HCT116 (cell line): ENCODE measurements around the gene RGS10. TPM values are rescaled to one million over a fixed set of nuclear protein-coding genes. Genes with fewer than 3 reads are reported as not detected.
"Not testable (repeated sequence)": the region's sequence is repeated elsewhere in the genome, so short reads cannot be mapped to it uniquely, and the experiment has no call there.

ENCODE experiments used
- ATAC-seq: fragments of 200-7000 bp; cut with Tn5 transposase; 2 replicates; pipeline ENCODE4 v1.9.1; 2020; ENCODE audit warnings: mild to moderate bottlenecking, moderate library complexity
- BruUV-seq: library from RNA; stranded (reverse); fragments of 400-500 nt; replicated peaks from 2 replicates; lab custom pipeline; 2021; lab: Mats Ljungman, UMichigan
- CTCF ChIA-PET: fragments of 300-600 bp; sonication (Branson Sonifier 250); formaldehyde crosslinking; loops from one replicate; lab custom pipeline; 2021; ENCODE audit warnings: antibody characterized with exemption; lab: Charles Lee
- POLR2A ChIA-PET: fragments of 300-600, 350-600 bp; sonication (Branson Sonifier 250); formaldehyde crosslinking; loops from one replicate; lab custom pipeline; 2021; ENCODE audit warnings: antibody characterized with exemption; lab: Charles Lee
- RAD21 ChIA-PET, 2 experiments: fragments of 300-600 bp; sonication (Branson Sonifier 250); formaldehyde crosslinking; loops; one replicate each; lab custom pipeline; 2023; ENCODE audit warnings: low total read pairs in 2 of 2; ENCODE audit not compliant: uncharacterized antibody in 2 of 2, unreplicated experiment in 2 of 2, low non-redundant PET in 1 of 2; lab: Charles Lee
- DNase-seq: peaks from one replicate; pipeline ENCODE4 v3.0.0-alpha.2; 2010; ENCODE audit warnings: low read depth, low spot score
- H2AFZ ChIP-seq: fragments of 200-600 bp; shearing (Covaris generic), sonication (generic); 2 replicates; pipeline ENCODE4 v1.6.1; 2017; ENCODE audit warnings: low read depth, mixed run types, mixed read lengths, antibody characterized with exemption, low read length; ENCODE audit not compliant: poor library complexity, severe bottlenecking
- H3K27ac ChIP-seq: 2 replicates; pipeline ENCODE4 v1.5.1; 2012; ENCODE audit warnings: low read depth, low read length
- H3K27me3 ChIP-seq: fragments of 200-600 bp; sonication (generic); 2 replicates; pipeline ENCODE4 v1.6.1; 2016; ENCODE audit warnings: mixed run types, low read length, mixed read lengths; ENCODE audit not compliant: insufficient read depth
- H3K36me3 ChIP-seq, 2 experiments: fragments of 200-500 bp in 1 of 2; fragments of 200-600 bp in 1 of 2; sonication (Bioruptor generic) in 1 of 2; sonication (generic) in 1 of 2; 2 replicates each; pipeline versions ENCODE4 v1.5.1 to v1.6.1; 2014 to 2016; ENCODE audit warnings: low read length in 2 of 2, inconsistent platforms in 1 of 2, mixed read lengths in 1 of 2, mixed run types in 1 of 2; ENCODE audit not compliant: insufficient read depth in 2 of 2, control insufficient read depth in 1 of 2
- H3K4me1 ChIP-seq, 2 experiments: fragments of 200-600 bp in 1 of 2; sonication (generic) in 1 of 2; 2 replicates each; pipeline versions ENCODE4 v1.5.1 to v1.6.1; 2012 to 2017; ENCODE audit warnings: low read length in 2 of 2, inconsistent platforms in 1 of 2, mild to moderate bottlenecking in 1 of 2, mixed read lengths in 1 of 2, mixed run types in 1 of 2, moderate library complexity in 1 of 2; ENCODE audit not compliant: insufficient read depth in 2 of 2, control insufficient read depth in 1 of 2
- H3K4me2 ChIP-seq: fragments of 200-600 bp; sonication (generic); 2 replicates; pipeline ENCODE4 v1.6.1; 2017; ENCODE audit warnings: mixed run types, low read length, mixed read lengths
- H3K4me3 ChIP-seq, 2 experiments: fragments of 200-600 bp in 1 of 2; sonication (generic) in 1 of 2; replicated peaks in 1 of 2; 2 replicates each; pipeline ENCODE4 v1.5.1; 2011 to 2016; ENCODE audit warnings: low read length in 2 of 2, control low read depth in 1 of 2, low read depth in 1 of 2, mild to moderate bottlenecking in 1 of 2, mixed read lengths in 1 of 2, mixed run types in 1 of 2
- H3K79me2 ChIP-seq: fragments of 200-600 bp; sonication (generic); 2 replicates; pipeline ENCODE4 v1.6.1; 2017; ENCODE audit warnings: mild to moderate bottlenecking, mixed run types, low read length, moderate library complexity, mixed read lengths; ENCODE audit not compliant: insufficient read depth
- H3K9ac ChIP-seq: fragments of 200-600 bp; sonication (generic); 2 replicates; pipeline ENCODE4 v1.6.1; 2016; ENCODE audit warnings: low read length, mixed read lengths
- H3K9me2 ChIP-seq: fragments of 200-600 bp; sonication (generic), shearing (Covaris generic); 2 replicates; pipeline ENCODE4 v1.6.1; 2017; ENCODE audit warnings: mixed run types, mild to moderate bottlenecking, moderate library complexity; ENCODE audit not compliant: insufficient read depth
- H3K9me3 ChIP-seq, 2 experiments: fragments of 200-500 bp in 1 of 2; fragments of 200-600 bp in 1 of 2; sonication (Bioruptor generic) in 1 of 2; sonication (generic) in 1 of 2; 2 replicates each; pipeline ENCODE4 v1.6.1; 2014 to 2017; ENCODE audit warnings: low read length in 2 of 2, mixed read lengths in 2 of 2, inconsistent platforms in 1 of 2, low read depth in 1 of 2, mild to moderate bottlenecking in 1 of 2, mixed run types in 1 of 2, moderate library complexity in 1 of 2; ENCODE audit not compliant: control insufficient read depth in 1 of 2, insufficient read depth in 1 of 2
- H4K20me1 ChIP-seq: fragments of 200-600 bp; sonication (generic), shearing (Covaris generic); 2 replicates; pipeline ENCODE4 v1.6.1; 2017; ENCODE audit warnings: mixed run types, mild to moderate bottlenecking, moderate library complexity; ENCODE audit not compliant: insufficient read depth
- EGR1 ChIP-seq: IDR thresholded peaks from 2 replicates; pipeline ENCODE4 v1.6.1; 2012; ENCODE audit warnings: low read depth
- EZH2 ChIP-seq: fragments of 200-600 bp; sonication (generic); IDR thresholded peaks from 2 replicates; pipeline ENCODE4 v1.6.1; 2017; ENCODE audit warnings: antibody characterized with exemption, mixed run types
- MAX ChIP-seq: IDR thresholded peaks from 2 replicates; pipeline ENCODE4 v1.6.1; 2012
- intact Hi-C: fragments of 100-400 bp; cut with micrococcal nuclease; formaldehyde crosslinking; loops from 2 replicates; pipeline ENCODE4 v1.10.0; 2022
- total RNA-seq: library from RNA; stranded (reverse); gene quantifications from one replicate; pipeline ENCODE4 v1.2.1, GENCODE V29; 2021; ENCODE audit not compliant: unreplicated experiment

The RGS10 gene
- total RNA-seq, 1 experiment from 2014 or later = 96.7 TPM

GRCh38 chr10:119556081-119556480 is 13.6 kb upstream of the RGS10 start:
- CTCF ChIA-PET, RAD21 ChIA-PET, intact Hi-C loops, H3K36me3 ChIP-seq, H3K27ac ChIP-seq, H3K9me2 ChIP-seq, H3K4me1 ChIP-seq, DNase-seq, H3K27me3 ChIP-seq, H3K9me3 ChIP-seq, H2AFZ ChIP-seq, ATAC-seq, H3K4me3 ChIP-seq, H3K79me2 ChIP-seq, H3K4me2 ChIP-seq, BruUV-seq, H3K9ac ChIP-seq, H4K20me1 ChIP-seq: not testable (repeated sequence)
- POLR2A ChIA-PET = interaction anchor here (0.6 kb wide), 1 partner anchor 13 kb away, joined by 6 read pairs; no protein-coding TSS in a partner anchor

GRCh38 chr10:119555178-119555784 is 12.8 kb upstream of the RGS10 start:
- RAD21 ChIA-PET = no interaction called here
- H2AFZ ChIP-seq = no peak overlapping the region
- intact Hi-C loops = no loop called here

More at GRCh38 chr10:119555178-119555784, 12.8 kb upstream of the RGS10 start:
- ChIA-PET CTCF (interaction anchor here (0.6 to 0.7 kb wide), 4 partner anchors 12 to 417 kb away, joined by 3 to 6 read pairs (median 4); no protein-coding TSS in a partner anchor), POLR2A (no interaction called here)
- no peaks in the 10 kb centered on the region for H3K9me2 ChIP-seq
- no peaks in the 10 kb centered on the region for H3K36me3 ChIP-seq
- TF ChIP-seq EZH2 = no peak
- no peak for TF ChIP-seq EGR1
- TF ChIP-seq MAX = no peak
- H3K27me3 ChIP-seq = 0 out of 2 replicates have a peak, but pooled peaks cover 4% of the 10 kb centered on the region
- H3K9ac ChIP-seq = no peak overlapping the region
- H3K4me2 ChIP-seq = no peak overlapping the region
- no peak overlapping the region for H3K4me3 ChIP-seq
- no TSS peak for BruUV-seq
- no peaks in the 10 kb centered on the region for H4K20me1 ChIP-seq
- no peaks in the 10 kb centered on the region for H3K79me2 ChIP-seq
- H3K4me1 ChIP-seq = no peaks in the 10 kb centered on the region
- ATAC-seq (no peak; the same call in 1 of the 2 replicates), DNase-seq (no peak)
- no peaks in the 10 kb centered on the region for H3K9me3 ChIP-seq
- no peak overlapping the region for H3K27ac ChIP-seq
